Measurements from ENCODE around the gene PRRC1. TPM values are rescaled to one million over a fixed set of nuclear protein-coding genes. Genes with fewer than 3 reads are reported as not detected.

Gene PRRC1
- 10 to 100 TPM; 20.3 to 29.8 (median 24.8) TPM for total RNA-seq

DNA sequence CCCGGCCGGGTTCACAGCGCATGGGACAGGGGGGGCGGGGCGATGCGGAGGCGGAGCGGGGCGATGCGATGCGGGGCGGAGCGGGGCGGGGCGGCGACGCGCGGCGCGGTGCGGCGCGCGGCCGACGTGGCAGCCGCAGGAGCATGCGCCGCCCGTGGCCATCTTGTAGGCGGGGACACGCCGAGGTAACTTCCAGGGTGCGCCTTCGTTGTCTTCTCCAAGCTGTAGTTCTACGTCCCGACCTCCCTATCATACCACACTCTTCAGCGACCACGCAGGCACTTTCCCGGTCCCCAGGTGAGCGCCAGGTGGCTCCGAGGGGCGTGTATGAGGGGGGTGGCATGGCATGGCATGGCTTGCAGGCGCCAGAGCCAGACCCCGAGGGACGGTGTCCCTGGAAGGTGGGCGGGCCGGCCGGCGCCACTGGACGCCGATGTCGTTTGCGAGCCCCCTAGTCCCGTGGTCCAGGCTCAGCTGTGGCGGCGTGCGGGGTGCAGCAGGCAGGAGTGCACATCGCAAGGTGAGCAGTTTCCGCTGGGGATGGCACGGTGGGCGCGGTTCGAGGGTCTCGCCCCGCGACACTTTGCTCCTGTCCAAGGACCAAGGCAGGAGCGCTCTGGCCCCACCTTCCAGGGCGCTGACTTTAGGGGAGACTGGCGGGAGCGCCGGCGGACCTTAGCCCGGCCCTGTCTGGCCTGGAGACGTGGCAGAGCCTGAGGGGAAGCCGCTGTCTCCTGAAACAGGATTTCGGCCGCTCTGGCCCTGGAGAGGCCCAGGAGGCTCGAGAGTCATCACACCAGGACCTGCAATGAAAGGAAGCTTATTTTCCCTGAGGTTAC lies at the start of gene PRRC1:
PRRC1 (plus strand) TSS at position 161 of the 839 bp plus-strand sequence. CDS start 5,840 bp downstream, outside the sequence.
- TF ChIP-seq POLR2A (IDR thresholded peaks at IDR 0.05; ENCODE audit: low read depth) (no peak), POLR2AphosphoS5 (IDR thresholded peaks at IDR 0.05) (peak; percentile 73 to 90)
- TF ChIP-seq, protein P1, sequence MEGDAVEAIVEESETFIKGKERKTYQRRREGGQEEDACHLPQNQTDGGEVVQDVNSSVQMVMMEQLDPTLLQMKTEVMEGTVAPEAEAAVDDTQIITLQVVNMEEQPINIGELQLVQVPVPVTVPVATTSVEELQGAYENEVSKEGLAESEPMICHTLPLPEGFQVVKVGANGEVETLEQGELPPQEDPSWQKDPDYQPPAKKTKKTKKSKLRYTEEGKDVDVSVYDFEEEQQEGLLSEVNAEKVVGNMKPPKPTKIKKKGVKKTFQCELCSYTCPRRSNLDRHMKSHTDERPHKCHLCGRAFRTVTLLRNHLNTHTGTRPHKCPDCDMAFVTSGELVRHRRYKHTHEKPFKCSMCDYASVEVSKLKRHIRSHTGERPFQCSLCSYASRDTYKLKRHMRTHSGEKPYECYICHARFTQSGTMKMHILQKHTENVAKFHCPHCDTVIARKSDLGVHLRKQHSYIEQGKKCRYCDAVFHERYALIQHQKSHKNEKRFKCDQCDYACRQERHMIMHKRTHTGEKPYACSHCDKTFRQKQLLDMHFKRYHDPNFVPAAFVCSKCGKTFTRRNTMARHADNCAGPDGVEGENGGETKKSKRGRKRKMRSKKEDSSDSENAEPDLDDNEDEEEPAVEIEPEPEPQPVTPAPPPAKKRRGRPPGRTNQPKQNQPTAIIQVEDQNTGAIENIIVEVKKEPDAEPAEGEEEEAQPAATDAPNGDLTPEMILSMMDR (IDR thresholded peaks at IDR 0.05), result no peak
- Histone ChIP-seq H3K27ac (replicated peaks in 1 of 4) (peak within 1 kb of the TSS; percentile 77 to 85 (median 84)), H3K36me3 (peaks cover 0 to 5% (median 0%) of the 10 kb centered on the region in 4 donors), H3K9me3 (peaks cover 0 to 7% (median 0%) of the 10 kb centered on the region in 4 donors), H3K4me1 (peaks cover 14 to 33% (median 23%) of the 10 kb centered on the region in 4 donors), H3K27me3 (no peaks in the 10 kb centered on the region), H3K4me3 (peak within 1 kb of the TSS; percentile 77 to 92 (median 91))
- WGBS, result 0% methylated on average over 33 of the region's 80 CpGs
- intact Hi-C loops (cut with DNase I), result no loop called here
- DNase-seq (ENCODE audit: extremely low spot score), result peak; percentile 92

DNA sequence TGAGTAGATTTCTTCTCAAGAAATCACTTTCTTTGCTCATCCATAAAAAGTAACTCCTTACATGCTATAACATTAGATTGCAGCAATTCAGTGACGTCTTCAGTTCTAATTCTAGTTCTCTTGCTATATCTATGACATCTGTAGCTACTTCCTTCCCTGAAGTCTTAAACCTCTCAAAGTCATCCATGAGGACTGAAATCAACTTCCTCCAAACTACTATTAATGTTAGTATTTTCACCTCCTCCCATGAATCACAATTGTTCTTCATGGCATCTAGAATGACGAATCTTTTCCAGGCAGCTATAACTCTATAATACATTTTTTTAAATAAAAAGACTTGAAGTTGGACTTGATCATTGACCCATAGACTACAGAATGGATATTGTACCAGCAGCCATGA lies 46.2 kb upstream of the PRRC1 start:
- Histone ChIP-seq H3K4me1 (no peaks in the 10 kb centered on the region), H3K36me3 (no peaks in the 10 kb centered on the region), H3K4me3 (no peak overlapping the region), H3K27me3 (no peaks in the 10 kb centered on the region), H3K27ac (replicated peaks in 1 of 4) (no peak overlapping the region), H3K9me3 (no peaks in the 10 kb centered on the region)
- no peak for DNase-seq (ENCODE audit: extremely low spot score)
- 74% methylated on average over 2 of the region's 2 CpGs for WGBS
- intact Hi-C loops (cut with DNase I), result no loop called here
- no peak for TF ChIP-seq EP300 (IDR thresholded peaks at IDR 0.05)
- TF ChIP-seq POLR2A (IDR thresholded peaks at IDR 0.05; ENCODE audit: low read depth), result no peak
- TF ChIP-seq POLR2AphosphoS5 (IDR thresholded peaks at IDR 0.05), result no peak
- TF ChIP-seq, protein P1 (IDR thresholded peaks at IDR 0.05), result no peak

DNA sequence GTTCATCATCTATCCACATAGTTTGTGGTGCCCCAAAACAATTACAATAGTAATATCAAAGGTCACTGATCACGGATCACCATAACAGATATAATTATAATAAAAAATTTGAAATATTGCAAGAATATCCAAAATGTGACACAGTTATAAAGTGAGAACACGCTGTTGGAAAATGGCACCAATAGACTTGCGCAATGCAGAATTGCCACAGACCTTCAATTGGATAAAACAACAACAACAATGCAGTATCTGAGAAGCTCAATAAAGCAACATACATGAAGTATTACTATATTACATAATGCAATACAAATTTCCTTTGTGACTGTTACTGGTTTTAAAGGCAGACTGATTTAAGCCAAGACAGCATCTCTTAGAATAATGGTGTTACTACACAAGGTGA lies 44.7 kb upstream of the PRRC1 start:
- intact Hi-C loops (cut with DNase I), result no loop called here

DNA sequence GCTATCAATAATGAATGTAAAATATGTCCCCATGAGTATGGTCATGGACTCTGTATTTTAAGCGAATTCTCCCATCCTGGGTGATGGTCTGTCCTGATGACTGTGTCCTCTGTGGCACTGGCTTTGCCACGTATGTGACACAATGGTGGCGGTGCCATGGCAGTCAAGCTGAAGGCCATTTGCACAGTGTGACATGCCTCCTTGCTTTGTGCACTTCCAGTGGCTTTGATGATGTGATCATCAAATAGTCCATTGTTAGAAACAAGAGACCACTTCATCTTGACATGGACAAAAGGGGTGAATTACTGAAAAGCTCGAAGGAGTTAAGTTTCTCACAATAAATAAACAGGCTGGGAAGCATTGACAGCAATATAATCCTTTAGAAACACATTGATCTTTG lies 31.0 kb upstream of the PRRC1 start:
- 74% methylated on average over 4 of the region's 4 CpGs for WGBS
- H3K9me3 ChIP-seq, result no peaks in the 10 kb centered on the region
- no peaks in the 10 kb centered on the region for H3K36me3 ChIP-seq
- H3K27ac ChIP-seq (replicated peaks in 1 of 4), result no peak overlapping the region
- no peaks in the 10 kb centered on the region for H3K27me3 ChIP-seq
- H3K4me3 ChIP-seq, result no peak overlapping the region
- H3K4me1 ChIP-seq, result no peaks in the 10 kb centered on the region
- intact Hi-C loops (cut with DNase I), result no loop called here
- TF ChIP-seq POLR2AphosphoS5 (IDR thresholded peaks at IDR 0.05) (no peak), EP300 (IDR thresholded peaks at IDR 0.05) (no peak), POLR2A (IDR thresholded peaks at IDR 0.05; ENCODE audit: low read depth) (no peak)
- TF ChIP-seq, protein P1 (IDR thresholded peaks at IDR 0.05), result no peak
- no peak for DNase-seq (ENCODE audit: extremely low spot score)

More for the DNA sequence above, 44.7 kb upstream of the PRRC1 start:
- no peak for DNase-seq (ENCODE audit: extremely low spot score)
- no peak overlapping the region for H3K4me3 ChIP-seq
- H3K4me1 ChIP-seq, result no peaks in the 10 kb centered on the region
- TF ChIP-seq POLR2AphosphoS5 (IDR thresholded peaks at IDR 0.05) (no peak), POLR2A (IDR thresholded peaks at IDR 0.05; ENCODE audit: low read depth) (no peak), EP300 (IDR thresholded peaks at IDR 0.05) (no peak)
- TF ChIP-seq, protein P1 (IDR thresholded peaks at IDR 0.05), result no peak
- no peaks in the 10 kb centered on the region for H3K27me3 ChIP-seq
- no peaks in the 10 kb centered on the region for H3K9me3 ChIP-seq
- WGBS, result 93% methylated on average over 3 of the region's 3 CpGs
- H3K27ac ChIP-seq (replicated peaks in 1 of 4), result no peak overlapping the region
- no peaks in the 10 kb centered on the region for H3K36me3 ChIP-seq
